Keratinocyte (primary cell): Measurements from ENCODE around the gene DCLK2. TPM values are rescaled to one million over a fixed set of nuclear protein-coding genes. Genes with fewer than 3 reads are reported as not detected.

Experiments
- DNase-seq: peaks from one replicate; pipeline ENCODE4 v3.0.0-alpha.2; 2011; ENCODE audit warnings: low read depth, missing footprints, low spot score
- FAIRE-seq: peaks from 2 replicates; lab custom pipeline; 2011; peaks lifted over from hg19 to GRCh38; lab: Jason Lieb, UNC
- H2AFZ ChIP-seq: 2 replicates; pipeline ENCODE4 v1.6.0; 2012; ENCODE audit warnings: low read length, control low read depth, inconsistent platforms; ENCODE audit not compliant: control insufficient read depth
- H3K27ac ChIP-seq: 2 replicates; pipeline ENCODE4 v1.5.1; 2011; ENCODE audit warnings: low read length; ENCODE audit not compliant: control insufficient read depth, insufficient read depth
- H3K27me3 ChIP-seq: 3 replicates; pipeline ENCODE4 v1.6.0; 2011; ENCODE audit warnings: low read length; ENCODE audit not compliant: control insufficient read depth, insufficient read depth; ENCODE audit errors: extremely low read depth
- H3K36me3 ChIP-seq, 2 experiments: 2 replicates in 1 of 2; 3 replicates in 1 of 2; pipeline ENCODE4 v1.5.1; 2011; ENCODE audit warnings: low read length in 2 of 2, mild to moderate bottlenecking in 1 of 2; ENCODE audit not compliant: control insufficient read depth in 2 of 2, insufficient read depth in 2 of 2; ENCODE audit errors: extremely low read depth in 1 of 2
- H3K4me1 ChIP-seq: 3 replicates; pipeline ENCODE4 v1.5.1; 2011; ENCODE audit warnings: low read length; ENCODE audit not compliant: control insufficient read depth, insufficient read depth; ENCODE audit errors: extremely low read depth
- H3K4me2 ChIP-seq: 3 replicates; pipeline ENCODE4 v1.6.0; 2011; ENCODE audit warnings: low read depth, low read length; ENCODE audit not compliant: control insufficient read depth, insufficient read depth; ENCODE audit errors: extremely low read depth
- H3K4me3 ChIP-seq, 3 experiments: fragments of 200-600 bp in 1 of 3; sonication (generic) in 1 of 3; 2 replicates in 2 of 3; 3 replicates in 1 of 3; pipeline ENCODE4 v1.5.1; 2011 to 2016; ENCODE audit warnings: low read length in 3 of 3, mild to moderate bottlenecking in 3 of 3, control low read depth in 2 of 3, inconsistent platforms in 1 of 3, low read depth in 1 of 3, mixed read lengths in 1 of 3, mixed run types in 1 of 3, moderate library complexity in 1 of 3; ENCODE audit not compliant: control insufficient read depth in 2 of 3, insufficient read depth in 2 of 3; ENCODE audit errors: extremely low read depth in 1 of 3
- H3K79me2 ChIP-seq: 2 replicates; pipeline ENCODE4 v1.6.0; 2012; ENCODE audit warnings: low read length; ENCODE audit not compliant: control insufficient read depth, insufficient read depth
- H3K9ac ChIP-seq: 3 replicates; pipeline ENCODE4 v1.6.0; 2011; ENCODE audit warnings: low read length; ENCODE audit not compliant: control insufficient read depth, insufficient read depth; ENCODE audit errors: extremely low read depth
- H3K9me1 ChIP-seq: 3 replicates; pipeline ENCODE4 v1.6.0; 2011; ENCODE audit warnings: low read length; ENCODE audit not compliant: control insufficient read depth, insufficient read depth; ENCODE audit errors: extremely low read depth
- H3K9me3 ChIP-seq: 2 replicates; pipeline ENCODE4 v1.5.1; 2012; ENCODE audit warnings: low read depth, low read length; ENCODE audit not compliant: control insufficient read depth
- H4K20me1 ChIP-seq: 3 replicates; pipeline ENCODE4 v1.6.0; 2011; ENCODE audit warnings: low read length; ENCODE audit not compliant: control insufficient read depth, insufficient read depth; ENCODE audit errors: extremely low read depth
- EZH2 ChIP-seq: IDR thresholded peaks from one replicate; pipeline ENCODE4 v1.6.1; 2012; ENCODE audit warnings: inconsistent platforms, mild to moderate bottlenecking, low read length, moderate library complexity
- dilution Hi-C: fragments of 300-500 bp; cut with MboI; formaldehyde crosslinking; loops from one replicate; pipeline ENCODE4 v1.7.0; 2020; ENCODE audit warnings: low sequenced_read_pairs; ENCODE audit not compliant: extremely low pct_ligation_motif_present
- polyA plus RNA-seq, 5 experiments: library from polyadenylated mRNA; depleted of rRNA in 3 of 5; stranded (reverse) in 3 of 5; stranded (forward) in 1 of 5; unstranded in 1 of 5; fragments of >200 nt; gene quantifications; 1 replicate in 1 of 5; 2 replicates in 3 of 5; 3 replicates in 1 of 5; pipeline versions ENCODE4 v1.2.1 to v1.2.3, GENCODE V29; 2011 to 2012; ENCODE audit warnings: missing spikeins in 2 of 5, low read depth in 1 of 5, low replicate concordance in 1 of 5
- TF ChIP-seq, protein P1 (sequence below), 3 experiments: IDR thresholded peaks in 1 of 3; conservative IDR thresholded peaks in 1 of 3; optimal IDR thresholded peaks in 1 of 3; 2 replicates in 2 of 3; 3 replicates in 1 of 3; pipeline versions ENCODE3 to v1.5.1; 2011; ENCODE audit warnings: low read length in 3 of 3, mild to moderate bottlenecking in 3 of 3, moderate library complexity in 2 of 3, control low read depth in 1 of 3, inconsistent platforms in 1 of 3; ENCODE audit not compliant: insufficient read depth in 2 of 3; ENCODE audit errors: extremely low read depth in 1 of 3

The DCLK2 gene
- polyA plus RNA-seq, 1 donor (not counting 4 experiments of a cell fraction or from before 2014, with no cell fraction given), result 0.07 TPM

DNA sequence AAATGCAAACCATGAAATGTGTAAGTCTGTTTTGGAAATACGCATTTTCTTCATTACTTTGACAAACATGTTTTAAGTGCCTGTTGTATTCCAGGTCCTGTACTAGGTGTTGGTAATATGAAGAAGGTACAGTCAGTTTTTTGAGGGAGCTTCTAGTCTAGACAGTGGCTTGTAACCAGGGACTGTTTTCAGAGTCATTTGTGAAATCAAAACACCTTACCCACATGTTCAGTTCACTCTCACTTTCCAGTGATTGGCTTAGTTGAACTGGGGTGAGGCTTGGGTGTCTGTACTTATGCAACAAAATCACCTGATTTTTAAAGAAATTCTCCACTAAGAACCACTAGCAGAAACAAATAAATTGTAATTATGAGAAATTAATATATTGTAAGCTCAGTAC, 16.4 kb downstream of the DCLK2 start:
- Histone ChIP-seq H3K27ac (no peak overlapping the region), H3K4me2 (no peak overlapping the region), H3K4me3 (no peak overlapping the region), H3K9me1 (no peaks in the 10 kb centered on the region), H3K79me2 (no peaks in the 10 kb centered on the region), H3K4me1 (no peaks in the 10 kb centered on the region), H2AFZ (no peak overlapping the region), H3K9ac (no peak overlapping the region), H3K36me3 (no peaks in the 10 kb centered on the region), H3K27me3 (no peaks in the 10 kb centered on the region), H4K20me1 (no peaks in the 10 kb centered on the region), H3K9me3 (no peaks in the 10 kb centered on the region)
- FAIRE-seq (no peak), DNase-seq (no peak)
- TF ChIP-seq, protein P1, sequence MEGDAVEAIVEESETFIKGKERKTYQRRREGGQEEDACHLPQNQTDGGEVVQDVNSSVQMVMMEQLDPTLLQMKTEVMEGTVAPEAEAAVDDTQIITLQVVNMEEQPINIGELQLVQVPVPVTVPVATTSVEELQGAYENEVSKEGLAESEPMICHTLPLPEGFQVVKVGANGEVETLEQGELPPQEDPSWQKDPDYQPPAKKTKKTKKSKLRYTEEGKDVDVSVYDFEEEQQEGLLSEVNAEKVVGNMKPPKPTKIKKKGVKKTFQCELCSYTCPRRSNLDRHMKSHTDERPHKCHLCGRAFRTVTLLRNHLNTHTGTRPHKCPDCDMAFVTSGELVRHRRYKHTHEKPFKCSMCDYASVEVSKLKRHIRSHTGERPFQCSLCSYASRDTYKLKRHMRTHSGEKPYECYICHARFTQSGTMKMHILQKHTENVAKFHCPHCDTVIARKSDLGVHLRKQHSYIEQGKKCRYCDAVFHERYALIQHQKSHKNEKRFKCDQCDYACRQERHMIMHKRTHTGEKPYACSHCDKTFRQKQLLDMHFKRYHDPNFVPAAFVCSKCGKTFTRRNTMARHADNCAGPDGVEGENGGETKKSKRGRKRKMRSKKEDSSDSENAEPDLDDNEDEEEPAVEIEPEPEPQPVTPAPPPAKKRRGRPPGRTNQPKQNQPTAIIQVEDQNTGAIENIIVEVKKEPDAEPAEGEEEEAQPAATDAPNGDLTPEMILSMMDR (optimal IDR thresholded peaks at IDR 0.05 in 1 of 3, IDR thresholded peaks at IDR 0.05 in 1 of 3, conservative IDR thresholded peaks at IDR 0.05 in 1 of 3; ENCODE audit: extremely low read depth in 1 of 3, insufficient read depth in 2 of 3, low read length in 3 of 3), result no peak
- TF ChIP-seq EZH2, result no peak
- dilution Hi-C loops, result no loop called here

DNA sequence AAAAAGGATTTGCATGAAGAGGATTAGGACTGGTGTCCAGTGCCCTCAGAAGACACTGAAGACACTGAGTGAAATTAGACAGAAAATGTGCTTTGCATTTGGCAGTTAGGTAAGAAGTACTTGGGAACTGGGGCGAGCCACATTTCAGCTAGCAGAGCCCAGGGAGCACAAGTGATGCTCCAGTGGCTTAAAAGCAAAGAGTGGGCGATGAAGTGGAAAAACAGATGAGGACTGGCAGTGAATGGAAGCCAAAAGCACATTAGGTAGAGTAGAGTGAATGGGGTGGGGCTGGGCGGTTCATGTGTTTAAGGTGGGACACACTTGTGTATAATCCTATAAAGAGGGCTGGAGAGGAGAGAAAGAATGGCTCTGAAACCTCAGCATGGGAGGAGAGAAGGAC, 18.4 kb downstream of the DCLK2 start:
- Histone ChIP-seq H3K36me3 (no peaks in the 10 kb centered on the region), H3K27ac (no peak overlapping the region), H3K9me3 (no peaks in the 10 kb centered on the region), H4K20me1 (no peaks in the 10 kb centered on the region), H2AFZ (no peak overlapping the region), H3K27me3 (no peaks in the 10 kb centered on the region), H3K4me3 (no peak overlapping the region), H3K9me1 (no peaks in the 10 kb centered on the region), H3K4me1 (no peaks in the 10 kb centered on the region), H3K4me2 (no peak overlapping the region), H3K9ac (no peak overlapping the region), H3K79me2 (no peaks in the 10 kb centered on the region)
- TF ChIP-seq EZH2, result no peak
- TF ChIP-seq, protein P1 (optimal IDR thresholded peaks at IDR 0.05 in 1 of 3, IDR thresholded peaks at IDR 0.05 in 1 of 3, conservative IDR thresholded peaks at IDR 0.05 in 1 of 3; ENCODE audit: extremely low read depth in 1 of 3, insufficient read depth in 2 of 3, low read length in 3 of 3), result no peak
- no peak for FAIRE-seq
- DNase-seq, result no peak
- dilution Hi-C loops, result no loop called here
